COLO829 (cell line): ENCODE data around the gene HSH2D.

Source experiments
- DNase-seq: peaks from one replicate; pipeline ENCODE4 v3.0.0; 2012; ENCODE audit warnings: low spot score

Gene HSH2D

GRCh38 chr19:16197622-16198369, 54.3 kb downstream of the HSH2D start, which contains the start of gene AP1M1:
Gene AP1M1 (plus strand): TSS chr19:16197911. CDS start chr19:16198027, 116 bp downstream.
- DNase-seq = peak; percentile 98

GRCh38 chr19:16198370-16198651, 54.8 kb downstream of the HSH2D start:
- DNase-seq = no peak

GRCh38 chr19:16199275-16199932, 55.9 kb downstream of the HSH2D start:
- no peak for DNase-seq

GRCh38 chr19:16200038-16201010, 56.8 kb downstream of the HSH2D start:
- no peak for DNase-seq

- no peak for DNase-seq
Measured at GRCh38 chr19:16201011-16201391, 57.5 kb downstream of the HSH2D start.

GRCh38 chr19:16202320-16203255, 59.1 kb downstream of the HSH2D start:
- DNase-seq = no peak

GRCh38 chr19:16203256-16204004, 59.9 kb downstream of the HSH2D start:
- DNase-seq = no peak

GRCh38 chr19:16204005-16204294, 60.5 kb downstream of the HSH2D start:
- DNase-seq = no peak

GRCh38 chr19:16205205-16206045, 61.9 kb downstream of the HSH2D start:
- DNase-seq = no peak

GRCh38 chr19:16206046-16206605, 62.6 kb downstream of the HSH2D start:
- no peak for DNase-seq

- DNase-seq = no peak
Measured at GRCh38 chr19:16206637-16207036, 63.2 kb downstream of the HSH2D start.

GRCh38 chr19:16207063-16207462, 63.6 kb downstream of the HSH2D start:
- DNase-seq = no peak

GRCh38 chr19:16207490-16208025, 64.1 kb downstream of the HSH2D start:
- DNase-seq = no peak
